Left forelimb (tissue), 1 donor: ENCODE data around the gene EPGN.

ENCODE experiments used
- DNase-seq: peaks from one replicate; pipeline ENCODE4 v3.0.0-alpha.2; 2018; ENCODE audit warnings: low spot score

Gene EPGN

DNA sequence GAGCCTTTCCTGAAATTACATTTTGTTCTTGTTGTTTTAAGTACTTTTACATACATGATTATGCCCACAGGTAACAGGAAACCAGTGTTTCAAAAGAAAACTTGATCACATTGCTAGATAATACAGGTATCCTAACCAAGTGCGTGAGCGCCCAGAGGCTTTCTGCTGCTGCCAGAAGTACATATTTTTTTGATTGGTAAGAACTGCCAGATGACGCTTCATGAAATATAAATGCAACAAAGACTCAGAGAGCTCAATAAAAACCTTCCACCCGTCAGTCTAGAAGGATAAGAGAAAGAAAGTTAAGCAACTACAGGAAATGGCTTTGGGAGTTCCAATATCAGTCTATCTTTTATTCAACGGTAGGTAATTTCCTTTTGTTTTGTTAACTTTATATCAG lies at the start of gene EPGN:
TSS of gene EPGN (plus strand) at position 256 of the 400 bp plus-strand sequence. CDS start at position 320, 64 bp downstream.
- no peak for DNase-seq

DNA sequence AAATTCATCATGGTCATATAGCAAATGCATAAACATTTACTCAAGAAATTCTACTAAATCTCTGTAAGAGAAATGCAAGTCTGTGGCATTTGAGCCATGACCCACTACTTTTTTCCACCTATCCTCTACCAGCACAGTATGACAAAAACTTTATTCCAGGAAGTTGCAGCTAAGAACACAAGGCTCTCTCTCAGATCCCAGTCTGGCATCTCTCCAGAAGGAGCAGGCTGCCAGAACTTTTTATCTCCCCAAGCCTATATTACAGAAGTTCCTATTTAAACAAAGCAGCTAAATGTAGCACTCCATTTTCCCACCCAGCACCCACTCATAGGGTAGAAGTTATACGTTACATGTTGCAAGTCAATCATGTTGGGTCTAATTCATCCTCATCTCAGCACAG lies 49.3 kb upstream of the EPGN start:
- no peak for DNase-seq

GRCh38 chr4:74260036-74260435 lies 48.2 kb upstream of the EPGN start:
- DNase-seq, result no peak

DNA sequence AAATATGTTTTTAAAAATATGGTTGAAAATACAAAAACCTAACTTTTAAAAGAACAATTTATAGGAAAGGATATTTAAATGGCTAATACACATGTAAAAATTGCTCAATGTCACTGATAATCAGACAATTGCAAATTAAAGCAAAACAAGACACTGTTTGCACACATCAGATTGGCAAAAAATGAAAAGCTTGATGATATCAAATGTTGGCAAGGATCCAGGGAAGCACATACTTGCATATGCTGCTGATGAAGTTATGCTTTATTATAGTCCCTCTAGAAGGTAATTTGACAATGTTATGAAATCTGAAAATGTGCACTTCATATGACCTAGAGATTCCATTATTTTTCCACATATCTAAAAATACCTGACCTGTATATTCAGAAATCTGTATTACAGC lies 45.7 kb upstream of the EPGN start:
- DNase-seq, result no peak

GRCh38 chr4:74263551-74263950 lies 44.7 kb upstream of the EPGN start:
- no peak for DNase-seq

DNA sequence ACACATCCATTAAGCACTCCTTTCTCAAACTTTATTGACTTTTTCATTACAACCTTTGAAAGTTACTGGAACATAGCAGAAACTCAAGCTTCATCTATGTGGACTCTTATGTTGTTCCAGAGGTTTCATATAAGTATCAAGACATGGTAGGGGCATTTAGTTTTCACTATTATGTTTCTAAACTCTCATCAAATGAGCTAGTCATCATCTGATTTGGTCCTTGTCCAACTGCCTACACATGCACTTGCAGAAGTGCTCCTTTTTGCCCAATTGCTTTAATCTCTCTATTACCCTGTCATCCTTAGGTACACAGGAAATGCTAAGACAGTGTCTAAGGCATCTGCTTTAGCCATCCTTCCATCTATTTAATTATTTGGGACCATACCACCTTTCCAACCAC lies 42.2 kb upstream of the EPGN start:
- no peak for DNase-seq

DNA sequence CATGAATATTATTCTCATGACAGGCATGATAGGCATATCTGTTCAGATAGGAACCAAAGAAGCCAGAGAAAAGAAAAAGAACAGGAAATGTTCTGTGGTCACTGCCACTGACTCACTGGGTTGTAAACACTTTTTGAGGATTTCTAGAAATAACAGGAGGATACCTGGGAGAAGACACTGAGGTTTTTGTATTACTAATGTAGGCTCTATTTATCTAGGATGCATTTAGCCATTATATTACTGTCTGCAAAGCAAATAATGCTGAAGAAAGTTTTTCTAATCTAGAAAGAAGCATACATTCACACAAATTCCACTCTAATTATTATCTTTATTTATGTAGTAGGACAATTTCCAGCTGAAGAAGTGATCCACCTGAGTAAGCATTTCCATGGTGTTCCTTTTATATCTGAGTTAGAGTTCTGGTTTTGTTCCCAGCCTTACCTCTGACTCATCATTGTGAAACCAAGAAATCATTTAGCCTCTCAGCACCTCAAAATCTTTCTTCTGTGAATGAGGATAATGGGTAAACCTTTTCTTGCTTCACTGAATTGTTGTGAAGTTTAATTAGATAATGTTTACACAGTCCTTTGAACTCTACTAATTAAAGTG lies 40.2 kb upstream of the EPGN start:
- DNase-seq, result no peak

- no peak for DNase-seq
These were observed 39.6 kb upstream of the EPGN start for GRCh38 chr4:74268643-74269042.

DNA sequence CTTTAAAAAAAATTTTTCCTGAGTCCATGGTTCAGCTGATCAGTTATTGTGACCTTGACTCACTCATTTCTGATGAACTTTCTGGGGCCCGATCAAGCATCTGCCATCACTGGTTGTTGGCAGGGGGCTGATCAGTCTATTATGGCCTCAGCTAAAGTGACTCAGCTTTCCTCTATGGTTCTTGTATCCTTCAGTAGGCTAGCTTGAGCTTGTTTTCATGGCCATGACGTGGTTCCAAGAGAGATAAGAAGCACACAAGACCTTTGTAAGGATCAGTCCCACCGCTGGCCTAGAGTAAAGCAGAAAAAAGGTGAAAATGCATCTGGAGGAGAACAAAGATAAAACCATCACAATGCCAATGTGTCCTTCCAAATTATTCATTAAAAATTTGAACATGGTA lies 29.8 kb upstream of the EPGN start:
- DNase-seq, result no peak

- DNase-seq, result no peak
These were observed 28.6 kb upstream of the EPGN start for GRCh38 chr4:74279716-74280115.

GRCh38 chr4:74282926-74283325 lies 25.3 kb upstream of the EPGN start:
- DNase-seq, result no peak

GRCh38 chr4:74283614-74284013 lies 24.7 kb upstream of the EPGN start:
- DNase-seq, result no peak

GRCh38 chr4:74284053-74284452 lies 24.2 kb upstream of the EPGN start:
- DNase-seq, result no peak

DNA sequence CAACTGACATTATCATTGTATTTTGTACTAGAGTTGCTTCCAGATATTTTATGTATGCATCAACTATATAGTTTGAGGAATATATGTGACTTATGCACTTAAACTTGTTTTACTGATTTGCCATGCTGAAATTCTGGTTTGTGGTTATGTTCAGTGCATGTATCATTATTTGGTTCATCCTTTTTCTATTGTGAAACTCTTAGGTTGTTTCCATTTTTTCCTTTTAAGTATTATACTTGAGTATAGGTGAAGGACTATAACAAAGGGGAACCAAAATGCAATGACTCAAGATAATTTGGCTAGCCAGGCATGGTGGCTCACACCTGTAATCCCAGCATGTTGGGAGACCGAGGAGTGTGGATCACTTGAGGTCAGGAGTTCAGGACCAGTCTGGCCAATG lies 21.1 kb upstream of the EPGN start:
- DNase-seq, result no peak

- no peak for DNase-seq
These were observed 20.5 kb upstream of the EPGN start for GRCh38 chr4:74287791-74288190.

DNA sequence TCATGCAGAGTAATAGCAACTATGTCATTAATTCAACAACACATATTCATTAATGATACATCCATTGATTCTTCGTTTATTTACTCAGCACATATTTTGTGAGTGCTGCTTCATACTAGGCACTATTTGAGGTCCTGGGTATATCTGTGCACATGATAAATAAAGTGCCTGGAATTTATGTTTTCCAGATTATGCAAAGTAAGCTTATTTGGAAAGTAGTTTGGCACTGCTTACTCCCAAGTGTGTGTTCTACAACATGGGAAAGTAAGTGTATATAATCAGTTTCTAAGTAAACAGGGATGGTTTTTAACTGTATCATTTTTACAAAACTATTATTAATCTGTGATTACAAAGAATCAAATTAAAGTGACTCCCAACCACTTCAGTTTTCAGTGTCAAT lies 16.8 kb upstream of the EPGN start:
- DNase-seq, result no peak

GRCh38 chr4:74292111-74292870 lies 16.0 kb upstream of the EPGN start:
- DNase-seq, result no peak

DNA sequence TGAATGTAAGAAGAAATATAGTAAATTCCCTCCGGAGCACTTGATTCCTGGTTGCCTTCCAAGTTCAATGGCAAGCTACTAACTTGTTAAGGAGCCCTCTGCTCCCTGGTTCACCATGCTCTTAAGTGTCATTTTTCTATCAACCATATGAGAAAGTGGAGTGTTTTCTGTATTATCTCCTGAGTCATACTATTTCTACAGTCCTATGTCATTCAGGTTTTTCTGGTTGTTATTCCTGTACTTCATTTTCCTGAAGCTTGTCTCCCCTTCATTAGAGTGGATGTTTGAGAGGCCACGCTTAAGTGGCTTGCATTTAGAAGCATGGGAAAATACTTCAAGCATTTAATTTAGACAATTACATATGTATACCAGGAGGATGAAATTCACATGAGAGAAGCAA lies 14.7 kb upstream of the EPGN start:
- no peak for DNase-seq

DNA sequence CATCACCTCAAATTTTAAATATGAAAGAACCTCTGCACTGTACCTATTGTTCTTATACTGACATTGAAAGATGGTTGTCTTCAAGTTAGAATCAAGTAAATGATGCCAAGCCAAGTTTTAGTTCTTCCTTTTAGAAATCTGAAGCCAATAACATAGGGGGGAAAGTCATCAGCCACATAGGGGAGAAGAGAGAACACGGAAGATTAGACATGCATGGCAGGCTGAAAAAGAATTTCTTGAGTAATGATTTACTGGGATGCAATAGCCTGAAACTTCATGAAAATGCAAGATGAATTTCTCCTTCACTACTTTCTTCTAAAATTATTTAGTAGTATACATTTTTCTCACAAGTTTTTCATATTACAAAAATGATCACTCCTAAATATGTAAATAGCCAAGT lies 13.6 kb upstream of the EPGN start:
- DNase-seq, result no peak

DNA sequence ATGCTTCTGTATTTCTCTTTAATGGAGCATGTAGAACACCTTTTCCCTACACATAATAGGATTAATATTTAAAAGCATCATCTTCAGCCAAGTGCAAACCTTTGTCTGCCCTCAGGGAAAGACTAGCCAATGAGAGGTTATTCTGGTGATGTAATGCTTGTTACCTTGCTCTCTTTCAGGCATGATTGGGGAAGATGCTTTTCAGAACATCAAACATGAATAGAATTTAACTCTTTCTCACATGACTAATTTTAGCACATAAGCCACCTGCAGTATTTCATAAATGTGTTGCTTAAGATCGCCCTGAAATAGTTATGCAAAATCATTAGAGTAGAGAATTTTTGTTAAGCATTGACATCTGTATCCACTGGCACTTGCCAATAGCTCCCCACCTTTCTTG lies 10.7 kb upstream of the EPGN start:
- DNase-seq, result no peak

DNA sequence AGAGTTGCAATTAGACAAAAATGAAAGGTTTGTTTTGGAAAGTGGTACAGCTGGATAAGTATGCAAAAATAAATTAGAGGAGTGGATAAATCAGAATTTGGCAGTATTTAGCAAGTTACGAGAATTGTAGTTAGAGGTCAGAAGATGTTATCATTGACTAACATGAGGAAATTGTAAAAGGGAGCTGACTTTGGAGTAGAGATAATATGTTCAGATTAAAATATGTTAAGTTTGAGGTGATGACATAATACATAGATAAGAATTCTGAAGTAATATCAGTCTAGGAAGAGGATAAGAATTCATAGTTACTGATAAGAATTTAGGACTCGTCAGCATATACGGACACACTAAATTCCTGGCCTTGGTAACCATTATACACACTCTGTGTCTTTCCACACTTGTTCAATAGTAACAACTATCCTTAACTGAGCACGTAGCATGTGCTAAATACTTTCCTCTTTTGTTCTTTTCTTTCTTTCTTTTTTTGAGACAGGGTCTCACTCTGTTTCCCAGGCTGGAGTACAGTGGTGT lies 4.1 kb upstream of the EPGN start:
- DNase-seq, result no peak

- no peak for DNase-seq
These were observed 3.3 kb upstream of the EPGN start for GRCh38 chr4:74305000-74305399.

DNA sequence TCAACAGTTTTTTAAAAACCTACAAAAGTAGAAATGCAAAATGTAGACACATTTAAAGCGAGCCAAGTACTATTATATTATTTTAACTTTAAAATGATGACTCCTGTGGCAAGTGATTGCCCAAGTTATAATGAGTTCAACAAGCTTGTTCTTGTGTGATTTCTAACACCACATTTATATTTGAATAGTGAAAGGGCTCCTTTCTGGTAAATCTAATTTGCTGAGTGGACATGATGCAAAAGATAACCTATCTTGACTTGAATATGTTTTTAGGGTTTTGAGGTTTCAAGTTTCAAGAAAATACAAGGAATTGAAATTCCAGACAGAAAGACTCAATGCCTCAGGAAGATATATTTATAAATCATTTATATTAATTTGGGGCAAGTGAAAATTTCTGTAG lies 1.1 kb upstream of the EPGN start:
- DNase-seq, result no peak

DNA sequence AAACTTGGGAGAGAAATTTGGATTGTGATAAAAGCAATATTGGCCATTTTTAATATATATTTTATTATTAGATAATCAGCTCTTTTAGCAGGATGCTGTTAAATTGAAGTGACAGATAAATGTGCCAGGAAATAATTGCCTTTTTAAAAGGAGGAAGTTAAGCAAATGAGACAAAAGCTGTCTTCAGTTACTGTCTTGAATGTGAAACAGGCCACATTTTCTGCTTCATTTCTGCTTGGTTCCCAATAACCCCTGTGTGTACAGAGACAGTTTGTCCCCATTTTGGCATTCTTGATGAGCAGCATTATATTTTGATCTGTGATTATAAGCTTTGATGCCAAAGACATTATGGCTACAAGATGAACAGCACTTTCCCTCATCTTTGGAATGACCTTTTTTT lies 953 bp downstream of the EPGN start:
- DNase-seq, result no peak
